ENCODE measurements around the gene AGAP9.
"Not testable (repeated sequence)": the region's sequence is repeated elsewhere in the genome, so short reads cannot be mapped to it uniquely, and the experiment has no call there.

Gene AGAP9

GRCh38 chr10:47484786-47485185 lies 38.7 kb downstream of the AGAP9 start:
- peak; percentile 8 for DNase-seq

- DNase-seq, result not testable (repeated sequence)
These were observed 39.5 kb downstream of the AGAP9 start, which contains the start of gene ANXA8 for GRCh38 chr10:47483923-47484322. Gene ANXA8 (minus strand): TSS chr10:47484115. CDS start chr10:47483933, 182 bp downstream.

DNA sequence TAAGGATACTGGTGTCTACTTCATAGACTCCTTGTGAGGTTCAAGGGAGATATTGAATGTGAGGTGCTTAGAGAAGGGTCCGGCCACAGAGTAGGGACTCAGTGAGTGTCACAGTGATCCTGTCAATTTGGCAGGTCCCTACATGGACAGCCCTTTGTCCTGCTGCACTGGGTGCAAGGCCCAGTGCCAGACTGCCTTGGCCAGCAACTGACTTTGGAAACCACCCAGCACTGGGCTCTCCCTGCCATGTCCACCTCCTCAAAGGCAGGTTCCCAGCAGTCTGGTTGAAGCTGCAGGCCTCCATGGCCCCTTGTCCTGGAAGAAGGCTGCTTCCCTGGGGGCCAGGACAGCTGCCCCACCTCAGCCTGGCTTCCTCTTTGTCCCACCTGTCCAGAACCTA lies 41.1 kb downstream of the AGAP9 start:
- DNase-seq, result not testable (repeated sequence)

GRCh38 chr10:47481768-47482181 lies 41.7 kb downstream of the AGAP9 start:
- DNase-seq, result not testable (repeated sequence)

DNA sequence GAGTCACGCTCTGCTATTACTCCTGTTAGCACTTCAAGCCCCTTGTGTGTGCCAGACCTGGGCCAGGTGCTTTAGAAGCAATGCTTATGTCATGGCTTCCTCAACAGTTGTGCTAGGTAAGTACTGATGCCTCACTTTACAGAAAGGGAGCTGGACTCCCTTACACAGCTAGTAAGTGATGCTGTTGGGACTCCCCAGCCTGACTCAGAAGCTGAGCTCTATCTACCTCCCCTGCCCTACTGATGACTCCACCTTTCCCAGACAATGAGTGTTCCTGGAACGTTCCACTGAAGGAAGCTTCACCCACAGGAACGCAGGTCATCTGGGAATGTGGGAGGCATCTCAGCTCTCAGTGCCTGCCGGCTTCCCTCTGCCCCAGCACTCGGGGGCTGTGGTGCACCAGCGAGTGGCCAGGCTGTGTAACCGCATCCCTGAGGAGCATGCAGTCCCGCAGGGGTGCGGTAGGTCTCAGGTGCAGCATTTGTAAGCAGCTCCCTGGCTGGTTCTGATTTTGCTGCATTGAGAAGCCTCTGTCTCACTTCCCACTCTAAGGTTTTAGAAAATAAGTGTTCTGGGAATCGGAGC lies 42.2 kb downstream of the AGAP9 start:
- not testable (repeated sequence) for DNase-seq

- DNase-seq, result not testable (repeated sequence)
These were observed 43.3 kb downstream of the AGAP9 start for GRCh38 chr10:47480133-47480532.

- DNase-seq, result not testable (repeated sequence)
These were observed 45.3 kb downstream of the AGAP9 start for GRCh38 chr10:47478114-47478513.

DNA sequence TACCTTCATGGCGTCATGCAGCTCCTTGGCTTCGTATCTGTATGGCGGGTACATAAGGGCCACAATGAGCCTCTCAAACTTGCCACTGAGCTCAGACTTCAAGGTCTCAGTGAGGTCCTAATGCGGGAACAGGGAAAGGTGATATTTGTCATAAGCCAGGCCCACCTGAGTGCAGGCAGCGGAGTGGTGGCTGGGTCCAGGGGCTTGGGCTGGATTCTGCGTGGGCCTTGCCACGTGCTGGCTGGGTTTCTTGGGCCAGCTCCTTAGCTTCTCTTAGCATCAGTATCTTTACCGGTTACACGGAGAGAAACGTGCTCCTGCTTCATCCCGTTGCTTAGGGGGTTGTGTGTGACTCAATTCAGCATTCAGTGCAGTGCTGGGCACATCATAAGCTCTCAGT lies 46.4 kb downstream of the AGAP9 start:
- not testable (repeated sequence) for DNase-seq

GRCh38 chr10:47475101-47475500 lies 48.3 kb downstream of the AGAP9 start:
- peak; percentile 4 for DNase-seq

DNA sequence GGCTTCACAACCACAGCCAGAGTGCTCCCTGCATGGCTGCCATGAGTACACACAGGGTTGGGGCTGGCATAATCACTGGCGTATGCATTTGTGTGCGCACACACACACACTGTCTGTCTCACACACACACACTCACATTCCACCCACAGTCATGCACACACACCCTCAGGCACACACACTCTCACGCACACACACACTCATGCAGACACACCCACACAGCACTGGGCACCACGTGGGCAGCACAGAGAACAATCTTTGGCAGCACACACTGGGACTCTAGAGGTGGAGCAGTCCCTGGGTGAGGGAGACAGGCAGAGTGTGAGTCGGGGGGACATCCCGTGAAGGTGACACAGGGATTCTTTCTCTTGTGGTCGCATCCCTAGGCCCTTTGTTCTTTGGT lies 49.9 kb downstream of the AGAP9 start:
- DNase-seq, result not testable (repeated sequence)

- not testable (repeated sequence) for DNase-seq
These were observed 50.8 kb downstream of the AGAP9 start for GRCh38 chr10:47472647-47473046.

DNA sequence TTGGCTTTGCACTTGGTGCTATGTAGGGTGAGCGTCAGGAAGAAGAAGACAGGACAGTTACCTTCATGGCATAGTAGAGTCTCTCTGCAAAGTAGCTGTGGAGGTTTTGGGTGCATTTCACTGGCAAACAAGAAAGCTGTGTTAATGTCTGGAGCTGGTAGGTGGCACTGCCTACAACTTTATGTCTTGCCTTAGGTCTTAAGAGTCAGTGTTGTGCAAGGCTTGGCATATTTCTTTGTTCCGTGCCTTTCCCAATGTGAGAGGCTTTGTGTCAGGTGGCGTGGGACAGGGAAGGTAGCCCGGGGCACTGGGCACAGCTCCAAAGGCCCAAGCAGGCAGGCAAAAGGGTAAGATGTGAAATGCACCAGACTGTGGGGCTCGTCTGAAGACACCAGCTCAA lies 51.4 kb downstream of the AGAP9 start:
- DNase-seq, result not testable (repeated sequence)

- not testable (repeated sequence) for DNase-seq
These were observed 54.5 kb downstream of the AGAP9 start for GRCh38 chr10:47468731-47469528.

- DNase-seq, result not testable (repeated sequence)
These were observed 55.5 kb downstream of the AGAP9 start for GRCh38 chr10:47467957-47468356.

- DNase-seq, result not testable (repeated sequence)
These were observed 56.0 kb downstream of the AGAP9 start for GRCh38 chr10:47467458-47467857.

- not testable (repeated sequence) for DNase-seq
These were observed 58.1 kb downstream of the AGAP9 start for GRCh38 chr10:47465216-47465917.

DNA sequence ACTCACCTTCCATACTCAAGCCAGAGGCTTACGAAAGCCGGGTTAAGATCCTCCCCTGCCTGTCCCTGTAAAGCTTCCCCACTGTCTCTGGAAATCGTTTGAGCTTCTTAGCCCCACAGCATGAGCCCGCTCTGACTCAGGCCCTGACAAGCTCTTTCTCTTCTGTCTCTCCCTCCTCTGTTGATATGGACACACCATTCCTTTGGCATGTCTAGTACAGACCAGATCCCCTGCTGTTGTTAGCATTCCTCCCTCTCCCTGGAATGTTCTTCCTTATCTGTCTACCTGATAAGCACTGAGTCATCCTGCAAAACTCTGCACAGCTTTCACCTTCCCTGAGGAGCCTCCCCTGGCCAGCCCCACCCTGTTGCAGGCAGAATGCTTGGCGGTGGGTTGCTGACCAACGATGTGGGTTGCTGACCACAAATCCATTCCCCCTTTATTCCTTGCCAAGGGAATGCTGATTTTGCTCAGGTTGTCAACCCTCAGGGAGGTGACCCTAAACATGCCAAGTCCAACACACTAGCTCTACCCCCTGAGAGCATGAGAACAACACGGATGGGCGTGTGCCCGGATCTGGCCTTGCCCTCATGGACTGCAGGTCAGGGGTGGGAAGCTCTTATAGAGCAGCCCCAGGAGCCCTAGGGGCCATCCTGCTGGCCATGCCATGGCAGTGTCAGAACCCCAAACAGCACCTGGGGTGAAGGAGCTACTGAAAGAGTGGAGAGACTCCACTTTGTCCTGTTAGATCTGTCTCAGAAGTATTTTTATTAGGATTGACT lies 60.7 kb downstream of the AGAP9 start:
- DNase-seq, result not testable (repeated sequence)

DNA sequence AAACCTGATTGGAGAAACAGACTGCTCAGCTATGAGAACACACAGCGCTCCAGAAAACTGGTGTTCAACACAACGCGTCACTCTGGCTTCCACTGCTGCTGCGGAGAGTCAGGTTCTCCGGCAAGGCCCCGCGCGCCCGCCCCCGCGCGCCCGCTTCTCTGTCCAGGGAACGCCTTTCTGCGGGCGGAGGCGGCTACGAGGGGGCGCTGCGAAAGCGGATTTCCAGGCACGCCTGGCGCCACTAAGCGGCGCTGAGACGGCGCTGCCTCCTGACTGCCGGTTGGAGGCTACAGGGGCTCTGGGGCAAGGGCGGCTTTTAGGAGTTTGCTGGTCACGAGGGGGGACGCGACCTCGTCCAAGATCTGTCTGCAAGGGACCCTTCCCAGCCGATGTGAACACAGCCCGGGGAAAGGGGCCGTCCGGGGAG lies 62.2 kb downstream of the AGAP9 start:
- peak; percentile 71 for DNase-seq

GRCh38 chr10:47458466-47459154 lies 64.8 kb downstream of the AGAP9 start:
- no peak for DNase-seq

- no peak for DNase-seq
These were observed 65.6 kb downstream of the AGAP9 start for GRCh38 chr10:47457826-47458225.

DNA sequence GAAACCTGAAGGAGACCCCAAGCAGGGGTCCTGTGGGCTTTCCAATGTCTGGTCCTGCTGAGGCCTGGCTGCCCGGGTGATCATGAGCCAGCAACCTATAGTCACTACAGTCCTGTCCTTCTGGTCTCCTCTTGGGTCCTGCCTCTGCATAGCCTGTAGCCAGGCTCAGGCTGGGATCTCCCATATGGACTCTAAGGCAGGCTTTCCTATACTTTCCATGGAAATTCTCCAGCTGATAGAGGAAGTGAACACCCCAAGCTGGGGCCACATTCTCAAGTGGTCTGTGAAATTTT lies 66.0 kb downstream of the AGAP9 start:
- no peak for DNase-seq

Data from left hindlimb (tissue), 1 donor.